SK-N-MC (cell line): ENCODE results near the gene HLCS.

Source experiments
- EZH2 ChIP-seq: fragments of 200-600 bp; sonication (generic); IDR thresholded peaks from one replicate; pipeline ENCODE4 v1.6.1; 2017; ENCODE audit warnings: antibody characterized with exemption
- POLR2AphosphoS5 ChIP-seq: IDR thresholded peaks from 2 replicates; pipeline ENCODE4 v1.6.1; 2012; ENCODE audit warnings: mild to moderate bottlenecking, low read depth, low read length, borderline replicate concordance

- no peak for TF ChIP-seq POLR2AphosphoS5
- TF ChIP-seq EZH2, result no peak
Observed at GRCh38 chr21:36804874-36805611, 161.4 kb downstream of the HLCS start.
